Dermis microvascular lymphatic vessel endothelial cell (primary cell): Measurements from ENCODE around the gene FGF16. TPM values are rescaled to one million over a fixed set of nuclear protein-coding genes. Genes with fewer than 3 reads are reported as not detected.
"Not testable (repeated sequence)": the region's sequence is repeated elsewhere in the genome, so short reads cannot be mapped to it uniquely, and the experiment has no call there.

Experiments
- DNase-seq, 2 donors: peaks; one replicate each; pipeline versions ENCODE4 v3.0.0 to v3.0.0-alpha.2; 2010; ENCODE audit warnings: low read depth in 2 of 2
- total RNA-seq: library from RNA; depleted of rRNA; stranded (reverse); fragments of >200 nt; gene quantifications from 2 replicates; pipeline ENCODE4 v1.2.1, GENCODE V29; 2014

Gene FGF16
- total RNA-seq, 1 donor from 2014 or later = 0.26 TPM

- DNase-seq = peak; percentile 53 to 89
These were observed 1.1 kb upstream of the FGF16 start for GRCh38 chrX:77446029-77446585.

- DNase-seq = no peak
These were observed 722 bp downstream of the FGF16 start for GRCh38 chrX:77447653-77448569.

- no peak for DNase-seq
These were observed 3.2 kb downstream of the FGF16 start for GRCh38 chrX:77450415-77450814.

- peak in 1 of 2 donors; percentile 49 for DNase-seq
These were observed 3.8 kb downstream of the FGF16 start for GRCh38 chrX:77450996-77451395.

GRCh38 chrX:77453190-77453589 lies 6.0 kb downstream of the FGF16 start:
- no peak for DNase-seq

GRCh38 chrX:77455437-77455836 lies 8.2 kb downstream of the FGF16 start:
- no peak for DNase-seq

GRCh38 chrX:77484045-77484444 lies 36.9 kb downstream of the FGF16 start:
- DNase-seq = no peak

GRCh38 chrX:77493677-77494553 lies 46.7 kb downstream of the FGF16 start:
- no peak for DNase-seq

- DNase-seq = not testable (repeated sequence)
These were observed 53.0 kb downstream of the FGF16 start for GRCh38 chrX:77500164-77500563.

GRCh38 chrX:77502951-77503525 lies 55.8 kb downstream of the FGF16 start:
- DNase-seq = no peak

- peak; percentile 36 to 58 for DNase-seq
These were observed 58.0 kb downstream of the FGF16 start for GRCh38 chrX:77505227-77505626.
